Endothelial cell (in vitro differentiated cells): ENCODE results near the gene CALN1. TPM values are rescaled to one million over a fixed set of nuclear protein-coding genes. Genes with fewer than 3 reads are reported as not detected.

Experiments
- DNase-seq: peaks from one replicate; pipeline ENCODE4 v3.0.0; 2021; ENCODE audit warnings: low spot score
- H3K27ac Mint-ChIP-seq: one replicate; pipeline ENCODE4 v1.8.0; 2021; ENCODE audit warnings: mixed read lengths, inconsistent platforms; ENCODE audit not compliant: unreplicated experiment
- H3K27me3 Mint-ChIP-seq: one replicate; pipeline ENCODE4 v1.8.0; 2021; ENCODE audit warnings: mild to moderate bottlenecking, moderate library complexity, mixed read lengths, inconsistent platforms; ENCODE audit not compliant: unreplicated experiment
- H3K36me3 Mint-ChIP-seq: one replicate; pipeline ENCODE4 v1.8.0; 2021; ENCODE audit warnings: mild to moderate bottlenecking, low read depth, mixed read lengths, inconsistent platforms; ENCODE audit not compliant: unreplicated experiment
- H3K4me1 Mint-ChIP-seq: one replicate; pipeline ENCODE4 v1.8.0; 2021; ENCODE audit warnings: mild to moderate bottlenecking, mixed read lengths, inconsistent platforms; ENCODE audit not compliant: unreplicated experiment
- H3K4me3 Mint-ChIP-seq: one replicate; pipeline ENCODE4 v1.8.0; 2021; ENCODE audit warnings: mild to moderate bottlenecking, mixed read lengths, inconsistent platforms; ENCODE audit not compliant: unreplicated experiment
- H3K9me3 Mint-ChIP-seq: one replicate; pipeline ENCODE4 v1.8.0; 2021; ENCODE audit warnings: mixed read lengths, inconsistent platforms; ENCODE audit not compliant: unreplicated experiment
- total RNA-seq: library from RNA; stranded (reverse); fragmentation: NEBNext Ultra II Directional; extraction: Animal tissue kit (Norgen Biotek cat#: 25700); gene quantifications from one replicate; pipeline ENCODE4 v1.2.1, GENCODE V29; 2021; ENCODE audit not compliant: unreplicated experiment
- TF ChIP-seq, protein P1 (sequence below): fragments of 200-600 bp; sonication (generic); IDR thresholded peaks from one replicate; pipeline ENCODE4 v1.5.0; 2021; ENCODE audit warnings: antibody characterized with exemption; ENCODE audit not compliant: unreplicated experiment

CALN1 gene
- total RNA-seq, 1 donor from 2014 or later, result 1.4 TPM

GRCh38 chr7:72152161-72153131 is 259.7 kb downstream of the CALN1 start:
- Mint-ChIP-seq H3K4me1 (peaks cover 6% of the 10 kb centered on the region), H3K27me3 (no peaks in the 10 kb centered on the region), H3K36me3 (no peaks in the 10 kb centered on the region), H3K27ac (peak overlapping the region; percentile 53), H3K4me3 (no peak overlapping the region), H3K9me3 (no peaks in the 10 kb centered on the region)
- TF ChIP-seq, protein P1, sequence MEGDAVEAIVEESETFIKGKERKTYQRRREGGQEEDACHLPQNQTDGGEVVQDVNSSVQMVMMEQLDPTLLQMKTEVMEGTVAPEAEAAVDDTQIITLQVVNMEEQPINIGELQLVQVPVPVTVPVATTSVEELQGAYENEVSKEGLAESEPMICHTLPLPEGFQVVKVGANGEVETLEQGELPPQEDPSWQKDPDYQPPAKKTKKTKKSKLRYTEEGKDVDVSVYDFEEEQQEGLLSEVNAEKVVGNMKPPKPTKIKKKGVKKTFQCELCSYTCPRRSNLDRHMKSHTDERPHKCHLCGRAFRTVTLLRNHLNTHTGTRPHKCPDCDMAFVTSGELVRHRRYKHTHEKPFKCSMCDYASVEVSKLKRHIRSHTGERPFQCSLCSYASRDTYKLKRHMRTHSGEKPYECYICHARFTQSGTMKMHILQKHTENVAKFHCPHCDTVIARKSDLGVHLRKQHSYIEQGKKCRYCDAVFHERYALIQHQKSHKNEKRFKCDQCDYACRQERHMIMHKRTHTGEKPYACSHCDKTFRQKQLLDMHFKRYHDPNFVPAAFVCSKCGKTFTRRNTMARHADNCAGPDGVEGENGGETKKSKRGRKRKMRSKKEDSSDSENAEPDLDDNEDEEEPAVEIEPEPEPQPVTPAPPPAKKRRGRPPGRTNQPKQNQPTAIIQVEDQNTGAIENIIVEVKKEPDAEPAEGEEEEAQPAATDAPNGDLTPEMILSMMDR, result no peak
- no peak for DNase-seq

DNA sequence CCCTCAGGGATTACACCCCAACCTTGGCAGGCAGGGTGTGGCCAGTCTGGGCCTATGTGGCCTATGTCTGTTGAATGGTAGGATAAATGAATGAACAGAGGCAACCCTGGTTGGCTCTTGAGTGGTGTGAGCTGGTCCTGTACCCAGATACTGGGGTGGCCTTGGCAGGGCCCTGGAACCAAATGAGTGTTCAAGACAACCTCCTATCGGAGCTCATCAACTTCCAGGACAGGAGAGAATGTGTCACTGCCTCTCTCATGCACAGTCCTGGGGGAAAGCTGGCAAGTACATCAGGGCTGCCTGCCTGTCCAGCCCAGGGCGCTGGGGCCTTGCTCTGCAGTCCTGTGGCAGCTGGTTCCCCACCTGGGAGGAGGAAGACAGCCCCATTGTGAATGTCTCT is 271.6 kb downstream of the CALN1 start:
- no peaks in the 10 kb centered on the region for H3K27me3 Mint-ChIP-seq
- no peak for DNase-seq
- H3K9me3 Mint-ChIP-seq, result peaks cover 16% of the 10 kb centered on the region
- no peak overlapping the region for H3K27ac Mint-ChIP-seq
- TF ChIP-seq, protein P1, result no peak
- H3K36me3 Mint-ChIP-seq, result no peaks in the 10 kb centered on the region
- no peak overlapping the region for H3K4me3 Mint-ChIP-seq
- H3K4me1 Mint-ChIP-seq, result no peaks in the 10 kb centered on the region

GRCh38 chr7:72127136-72127535 is 285.0 kb downstream of the CALN1 start:
- H3K9me3 Mint-ChIP-seq, result no peaks in the 10 kb centered on the region
- no peak overlapping the region for H3K27ac Mint-ChIP-seq
- TF ChIP-seq, protein P1, result no peak
- H3K4me1 Mint-ChIP-seq, result no peaks in the 10 kb centered on the region
- no peak overlapping the region for H3K4me3 Mint-ChIP-seq
- H3K36me3 Mint-ChIP-seq, result no peaks in the 10 kb centered on the region
- DNase-seq, result no peak
- H3K27me3 Mint-ChIP-seq, result peaks cover 1% of the 10 kb centered on the region

DNA sequence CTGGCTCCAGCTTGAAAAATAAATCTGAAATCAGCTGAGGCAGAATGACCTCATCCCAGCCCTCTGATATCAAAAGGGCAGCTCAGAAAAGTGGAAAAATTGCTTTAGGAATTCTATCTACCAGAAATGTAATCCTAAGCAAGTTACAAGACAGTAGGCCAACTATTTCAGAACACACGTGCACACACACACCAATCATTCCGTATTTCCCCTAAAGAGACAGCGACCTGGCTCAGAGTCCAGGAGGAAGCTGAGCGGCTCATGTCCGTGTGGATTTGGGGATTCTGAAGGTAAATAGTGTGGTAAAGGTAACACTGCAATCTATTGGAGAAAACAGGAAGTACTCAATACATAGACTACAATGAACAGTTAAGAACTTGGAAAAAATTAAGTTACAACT is 288.2 kb downstream of the CALN1 start:
- Mint-ChIP-seq H3K27ac (no peak overlapping the region), H3K4me3 (no peak overlapping the region), H3K4me1 (no peaks in the 10 kb centered on the region), H3K27me3 (no peaks in the 10 kb centered on the region), H3K9me3 (no peaks in the 10 kb centered on the region), H3K36me3 (no peaks in the 10 kb centered on the region)
- no peak for DNase-seq
- TF ChIP-seq, protein P1, result no peak

DNA sequence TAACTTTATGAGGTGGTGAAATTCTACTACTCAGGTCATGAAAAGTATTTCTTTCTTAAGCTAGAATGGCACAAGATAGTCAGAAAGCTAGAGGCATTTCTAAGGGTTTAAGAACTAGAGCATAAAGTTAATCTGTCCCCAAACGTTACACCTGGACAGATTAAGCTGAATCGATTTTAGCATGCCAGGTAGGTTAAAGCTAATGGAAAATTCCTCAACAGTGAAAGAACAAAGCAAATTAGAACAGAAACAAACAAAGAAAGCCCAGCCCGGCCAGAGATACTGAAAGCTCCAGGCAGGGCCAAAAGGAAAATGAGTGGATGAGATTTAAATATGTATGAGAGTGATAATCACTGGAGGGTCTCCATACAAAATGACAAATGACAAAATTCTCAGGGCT is 293.8 kb downstream of the CALN1 start:
- Mint-ChIP-seq H3K36me3 (no peaks in the 10 kb centered on the region), H3K27me3 (no peaks in the 10 kb centered on the region), H3K9me3 (peaks cover 3% of the 10 kb centered on the region), H3K4me1 (no peaks in the 10 kb centered on the region), H3K4me3 (no peak overlapping the region), H3K27ac (no peak overlapping the region)
- no peak for DNase-seq
- TF ChIP-seq, protein P1, result no peak
